Left hindlimb (tissue), 1 donor: Measurements from ENCODE around the gene SLC22A1.
"Not testable (repeated sequence)": the region's sequence is repeated elsewhere in the genome, so short reads cannot be mapped to it uniquely, and the experiment has no call there.

Experiments
- DNase-seq: peaks from one replicate; pipeline ENCODE4 v3.0.0-alpha.2; 2018

SLC22A1 gene

DNA sequence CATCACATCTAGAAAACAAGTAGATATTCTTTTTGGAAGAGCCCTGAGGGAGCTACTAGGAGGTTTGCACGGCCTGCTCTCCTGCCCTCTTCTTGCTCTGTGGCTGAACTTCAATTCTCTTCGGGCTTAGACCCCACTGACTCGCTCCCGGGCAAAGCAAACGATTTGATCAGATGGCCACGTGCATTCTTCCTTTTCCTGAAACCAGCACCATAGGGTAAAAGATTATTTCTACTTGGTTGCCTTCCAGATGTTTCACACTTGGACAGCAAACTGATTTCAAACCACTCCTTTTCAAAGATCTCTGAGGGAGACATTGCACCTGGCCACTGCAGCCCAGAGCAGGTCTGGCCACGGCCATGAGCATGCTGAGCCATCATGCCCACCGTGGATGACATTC, at the start of gene SLC22A1:
Gene SLC22A1, plus strand, starts transcription at position 258 of the 400 bp plus-strand sequence. Its CDS starts 121 bp downstream, at position 379.
- no peak for DNase-seq

DNA sequence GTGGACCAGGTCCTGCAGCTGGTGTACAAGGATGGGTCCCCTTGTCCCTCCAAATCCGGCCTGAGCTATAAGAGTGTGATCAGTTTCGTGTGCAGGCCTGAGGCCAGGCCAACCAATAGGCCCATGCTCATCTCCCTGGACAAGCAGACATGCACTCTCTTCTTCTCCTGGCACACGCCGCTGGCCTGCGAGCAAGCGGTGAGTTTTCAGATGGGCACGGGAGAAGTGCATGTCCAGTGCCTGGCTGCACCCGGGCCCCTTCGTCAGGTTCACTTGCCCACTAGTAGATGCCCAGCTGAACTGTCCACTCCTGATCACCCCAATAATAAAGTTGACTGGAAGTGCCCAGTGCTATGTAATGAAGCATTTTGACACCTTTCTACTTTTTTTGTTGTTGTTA, 48.3 kb upstream of the SLC22A1 start:
- DNase-seq: no peak

DNA sequence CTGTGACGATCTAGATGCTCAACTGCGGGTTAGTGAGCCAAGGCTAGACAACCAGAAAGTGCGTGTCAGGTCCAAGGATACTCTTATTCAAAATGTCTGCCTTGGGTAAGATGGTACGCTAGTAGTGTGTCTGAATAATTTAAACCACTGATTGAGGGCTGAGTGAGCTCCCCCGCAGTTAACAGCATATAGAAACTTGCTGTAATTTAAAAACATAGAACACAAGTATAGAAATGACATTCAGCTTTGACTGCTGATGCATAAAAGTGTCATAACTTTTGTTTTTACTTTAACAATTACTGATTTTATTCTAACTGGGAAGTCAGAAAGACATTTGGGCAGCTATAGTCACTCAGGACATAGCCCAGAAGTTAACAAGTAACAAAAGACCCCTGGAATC, 45.6 kb upstream of the SLC22A1 start:
- no peak for DNase-seq

DNA sequence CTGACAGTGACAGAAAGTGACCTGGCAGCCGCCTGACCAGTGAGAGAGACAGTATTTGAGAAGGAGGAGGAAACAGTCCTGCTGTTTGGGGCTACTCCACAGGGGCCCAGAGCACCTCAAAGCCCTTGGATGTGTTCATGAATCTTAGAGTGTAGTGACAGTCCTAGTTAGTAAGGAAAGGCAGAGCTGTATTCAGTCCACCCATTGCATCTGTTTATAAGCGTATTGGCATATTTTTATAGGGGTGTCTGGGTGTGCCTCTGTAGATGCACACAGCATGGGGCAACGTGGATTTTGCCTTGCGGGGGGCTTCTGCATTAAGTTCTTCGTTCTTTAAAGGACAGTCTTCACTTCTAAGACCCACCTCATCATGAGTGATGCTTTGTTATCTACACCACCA, 44.6 kb upstream of the SLC22A1 start:
- no peak for DNase-seq

DNA sequence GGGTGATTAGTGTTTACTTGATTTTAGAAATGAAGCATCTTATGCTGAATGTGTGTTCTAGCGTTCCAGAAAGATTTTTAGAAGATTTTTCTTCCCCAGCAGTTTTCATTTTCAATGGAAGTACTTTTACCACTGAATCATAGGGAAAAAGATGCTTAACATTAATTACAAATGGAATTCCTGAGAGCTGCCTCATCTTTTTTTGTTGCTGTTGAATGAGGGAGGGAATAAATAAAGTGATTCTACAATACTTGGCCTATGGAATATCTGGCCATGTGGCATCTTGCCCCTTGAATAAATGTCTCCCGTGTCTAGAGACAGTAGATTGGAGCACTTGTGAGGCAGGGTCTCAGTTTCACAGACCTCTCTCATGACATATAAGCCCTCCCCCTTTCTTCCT, 44.1 kb upstream of the SLC22A1 start:
- no peak for DNase-seq

DNA sequence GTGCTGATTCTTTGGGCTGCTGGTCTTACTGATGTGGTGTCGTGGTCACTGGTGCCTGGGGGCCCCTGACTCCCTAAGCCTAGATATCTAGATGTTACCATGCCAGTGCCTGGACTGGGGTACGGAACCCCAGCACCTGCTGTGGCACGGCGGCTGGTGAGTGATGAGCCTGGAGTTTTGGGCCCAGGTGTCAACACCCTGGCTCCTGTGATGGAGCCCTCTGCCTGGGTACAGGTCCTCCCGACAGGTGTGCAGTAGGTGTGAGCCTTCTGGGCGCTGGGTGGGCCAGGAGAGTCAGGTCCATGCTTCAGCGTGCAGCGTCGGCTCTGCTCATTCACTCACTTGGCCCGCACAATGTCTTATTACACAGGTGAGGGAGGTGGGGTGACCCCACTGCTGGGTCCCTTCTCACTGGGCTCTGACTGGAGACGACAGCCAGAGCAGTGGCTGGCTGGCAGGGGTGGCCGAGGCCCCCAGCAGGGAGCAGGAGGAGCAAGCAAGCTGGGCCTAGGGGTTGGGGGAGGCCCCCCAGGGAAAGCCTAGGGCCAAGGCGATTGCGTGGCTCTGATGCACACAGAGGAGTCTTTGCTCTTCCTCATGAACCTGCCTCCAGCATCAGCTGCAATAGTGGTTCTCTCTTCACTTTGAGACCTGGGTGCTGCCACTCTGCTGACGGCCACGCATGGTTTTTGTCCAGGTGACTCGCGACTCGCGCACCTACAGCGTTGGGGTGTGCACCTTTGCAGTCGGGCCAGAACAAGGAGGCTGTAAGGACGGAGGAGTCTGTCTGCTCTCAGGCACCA, 42.5 kb upstream of the SLC22A1 start:
- DNase-seq: no peak

DNA sequence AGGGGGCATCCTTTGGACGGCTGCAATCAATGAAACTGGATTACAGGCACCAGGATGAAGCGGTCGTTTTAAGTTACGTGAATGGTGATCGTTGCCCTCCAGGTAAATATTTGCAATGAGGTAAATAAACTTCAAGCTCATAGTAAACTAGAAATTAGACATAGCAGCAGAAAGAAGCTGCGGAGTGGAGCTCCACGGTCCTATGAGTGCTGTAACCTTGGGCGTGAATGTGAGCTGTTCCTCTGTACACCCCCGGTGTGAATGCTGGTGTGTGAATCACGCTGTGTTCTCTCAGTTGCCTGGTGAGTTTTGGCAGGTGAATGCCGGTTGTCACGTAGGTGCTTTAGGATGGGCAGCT, 42.0 kb upstream of the SLC22A1 start:
- no peak for DNase-seq

DNA sequence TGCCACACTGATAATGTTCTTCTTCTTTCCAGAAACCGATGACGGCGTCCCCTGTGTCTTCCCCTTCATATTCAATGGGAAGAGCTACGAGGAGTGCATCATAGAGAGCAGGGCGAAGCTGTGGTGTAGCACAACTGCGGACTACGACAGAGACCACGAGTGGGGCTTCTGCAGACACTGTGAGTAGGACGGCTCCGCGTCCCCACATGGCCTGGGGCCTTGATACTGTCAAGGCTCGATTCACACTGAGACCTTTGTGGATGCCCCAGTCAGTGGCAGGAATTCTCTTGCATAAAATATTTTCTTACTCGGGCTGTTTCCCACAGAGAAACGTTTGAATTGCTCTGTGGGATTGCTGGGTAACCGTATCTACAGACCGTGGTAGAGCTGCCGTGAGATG, 41.5 kb upstream of the SLC22A1 start:
- DNase-seq: no peak

DNA sequence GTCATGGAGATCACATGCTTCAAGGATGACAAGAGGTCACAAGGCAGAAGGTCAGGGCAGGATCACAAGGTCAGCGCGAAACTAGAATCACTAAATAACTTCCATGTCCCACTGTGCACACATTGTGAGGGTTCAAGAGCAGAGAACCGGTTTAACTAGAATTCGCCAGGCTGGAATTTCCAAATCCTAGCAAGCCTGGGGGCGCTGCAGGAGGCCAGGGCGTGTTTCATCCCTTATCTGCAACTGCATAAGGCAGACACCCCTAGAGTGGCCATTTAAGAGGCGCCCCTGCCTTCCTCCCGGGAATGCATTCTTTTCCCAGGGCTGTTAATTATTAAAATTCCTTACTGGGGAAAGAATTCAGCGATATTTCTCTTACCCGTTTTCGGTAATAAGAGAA, 40.2 kb upstream of the SLC22A1 start:
- no peak for DNase-seq

DNA sequence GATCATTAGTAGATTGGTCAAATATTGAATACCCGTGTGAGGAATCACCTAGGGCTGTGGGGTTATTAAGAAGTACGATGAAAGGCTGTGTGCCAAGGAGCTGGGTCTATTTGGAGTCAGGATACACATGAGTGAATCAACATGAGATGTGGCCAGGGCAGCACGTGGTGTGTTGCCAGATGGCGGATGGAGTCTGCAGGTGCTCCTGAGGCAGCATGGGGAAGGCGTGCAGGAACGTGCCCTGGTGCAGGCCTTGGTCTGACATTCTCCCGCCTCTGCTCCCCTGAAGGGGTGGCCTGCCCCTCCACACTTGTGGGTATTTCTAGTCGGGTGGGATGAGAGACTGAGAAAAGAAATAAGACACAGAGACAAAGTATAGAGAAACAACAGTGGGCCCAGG, 39.0 kb upstream of the SLC22A1 start:
- no peak for DNase-seq

DNA sequence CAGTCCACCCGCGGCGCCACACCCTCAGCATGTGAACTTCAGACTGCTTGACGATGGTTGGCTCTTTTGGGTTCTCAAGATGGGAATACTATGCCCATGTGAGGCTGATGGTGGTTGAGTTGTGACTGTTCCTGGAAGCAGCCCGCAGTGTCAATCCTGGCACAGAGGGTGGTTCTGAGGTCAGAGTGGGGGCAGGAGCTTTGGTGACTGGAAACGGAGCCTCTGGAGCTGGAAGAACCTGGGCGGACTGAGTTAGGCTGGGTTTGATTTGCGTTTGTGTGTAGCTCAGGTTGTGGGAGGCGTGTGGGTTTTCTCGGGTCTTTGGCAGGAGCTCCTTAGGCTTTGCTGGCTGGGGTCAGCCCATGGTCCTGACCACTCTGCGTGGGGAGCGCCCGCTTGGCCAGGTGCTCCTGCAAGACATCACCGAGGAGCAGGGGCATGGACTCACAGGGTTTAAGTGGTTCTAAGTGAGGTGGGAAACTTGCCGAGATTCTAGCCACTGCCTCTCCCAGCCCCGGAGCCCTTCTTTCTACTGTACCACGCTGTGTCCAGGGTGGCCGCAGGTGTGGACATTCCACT, 37.3 kb upstream of the SLC22A1 start:
- no peak for DNase-seq

DNA sequence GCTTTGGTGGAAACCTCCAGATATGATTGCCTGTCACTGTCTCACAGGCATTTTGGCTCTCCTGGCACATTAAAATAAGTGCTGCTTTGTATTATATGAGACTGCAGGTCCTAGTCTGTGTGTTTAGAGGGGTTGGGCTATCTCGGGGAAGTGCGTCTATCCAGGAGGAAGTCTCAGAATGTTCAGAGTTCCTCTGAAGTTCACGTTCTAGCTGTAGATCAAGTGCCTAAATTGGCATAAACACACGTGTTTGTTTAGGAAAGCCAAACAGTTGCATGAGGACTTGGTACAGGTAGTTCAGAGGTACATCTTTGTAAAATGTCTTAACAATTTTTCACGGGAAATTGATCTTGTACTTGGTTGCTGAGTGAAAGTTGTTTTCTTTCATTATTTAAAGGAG, 36.4 kb upstream of the SLC22A1 start:
- DNase-seq: no peak

DNA sequence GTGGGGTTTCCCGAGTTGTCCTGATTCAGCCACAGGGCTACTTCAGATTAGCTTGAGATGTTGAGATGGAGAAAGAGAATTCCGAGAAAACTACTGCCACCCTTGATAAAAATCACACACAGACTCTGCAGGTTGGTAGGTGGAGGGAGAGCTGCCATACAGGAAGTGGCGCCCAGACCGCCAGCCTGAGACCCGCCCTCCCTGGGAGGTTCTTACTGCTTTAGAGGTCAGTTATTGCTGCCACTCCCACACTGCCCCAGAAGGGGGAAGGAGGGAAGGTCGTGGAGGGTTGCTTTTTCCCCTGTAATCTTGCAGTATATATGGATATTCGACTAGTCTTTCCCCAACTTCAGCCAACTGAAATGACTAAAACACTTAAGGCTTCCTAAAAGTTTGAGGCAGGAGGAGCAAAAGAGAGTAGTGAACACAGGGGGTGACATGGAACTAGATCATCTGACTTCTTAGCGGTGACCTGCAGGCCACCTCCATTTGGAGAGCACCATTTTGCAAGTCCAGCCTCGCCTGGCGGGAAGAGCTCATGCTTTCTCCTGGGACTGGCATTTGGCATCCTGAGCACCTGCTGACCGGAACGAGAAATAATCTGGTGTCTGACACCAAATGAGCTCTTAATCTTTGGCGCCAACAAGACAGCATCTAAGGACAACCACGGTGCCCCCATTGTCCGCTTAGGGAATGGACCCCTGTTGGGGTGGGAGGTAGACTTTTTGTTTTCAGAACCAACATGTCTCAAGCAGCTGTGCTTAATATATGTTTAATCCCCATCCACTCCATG, 35.7 kb upstream of the SLC22A1 start:
- no peak for DNase-seq

DNA sequence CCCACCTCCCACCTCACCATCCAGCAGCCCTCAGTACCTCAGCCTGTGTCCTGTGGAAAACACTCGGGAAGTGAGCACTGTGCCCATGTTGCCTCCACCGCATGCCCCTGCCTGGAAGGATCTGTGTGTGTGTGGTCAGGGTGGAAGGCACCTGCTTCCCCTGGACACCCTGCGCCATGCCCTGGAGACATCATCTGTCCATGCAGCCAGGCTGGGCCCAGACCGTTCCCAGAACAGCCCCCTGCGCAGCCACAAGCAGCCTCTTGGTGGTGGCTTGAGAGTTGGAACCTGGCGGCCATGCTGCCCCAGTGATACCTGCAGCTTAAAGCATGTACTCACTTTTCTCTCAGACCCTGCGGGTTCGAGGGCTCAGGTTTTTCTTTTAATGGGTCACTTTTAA, 34.9 kb upstream of the SLC22A1 start:
- DNase-seq: no peak

DNA sequence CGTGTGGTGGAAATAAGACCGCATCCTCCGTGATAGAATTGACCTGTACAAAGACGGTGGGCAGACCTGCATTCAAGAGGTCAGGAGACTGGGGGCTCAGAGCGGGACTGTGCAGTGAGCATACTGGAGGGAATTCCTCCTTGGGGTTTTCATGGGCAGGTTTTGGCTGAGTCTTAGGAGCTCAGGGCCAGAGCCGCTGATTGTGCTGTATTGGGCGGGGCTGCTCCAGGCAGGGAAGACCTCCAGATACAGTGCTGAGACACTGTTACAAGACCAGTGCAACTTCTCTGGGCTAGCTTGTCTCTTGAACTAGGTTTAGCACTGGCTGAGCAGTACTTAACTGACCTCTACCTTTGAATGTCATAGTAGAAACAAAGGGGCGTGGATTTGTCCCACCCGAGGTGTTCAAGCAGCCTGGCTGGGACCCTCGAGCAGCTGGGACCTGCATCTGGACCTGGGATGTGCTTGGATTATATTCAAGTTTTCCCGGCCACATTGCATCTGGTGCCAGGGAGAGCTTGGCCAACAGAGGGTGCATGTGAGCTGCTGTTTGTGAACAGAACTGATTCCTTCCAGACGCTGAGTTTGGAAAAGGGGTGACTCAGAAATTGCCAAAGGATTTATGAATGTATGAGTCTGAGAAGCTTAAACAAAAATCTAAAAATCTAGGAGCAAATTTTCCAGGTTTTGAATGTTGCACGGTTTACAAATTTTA, 33.4 kb upstream of the SLC22A1 start:
- DNase-seq: peak; percentile 76

DNA sequence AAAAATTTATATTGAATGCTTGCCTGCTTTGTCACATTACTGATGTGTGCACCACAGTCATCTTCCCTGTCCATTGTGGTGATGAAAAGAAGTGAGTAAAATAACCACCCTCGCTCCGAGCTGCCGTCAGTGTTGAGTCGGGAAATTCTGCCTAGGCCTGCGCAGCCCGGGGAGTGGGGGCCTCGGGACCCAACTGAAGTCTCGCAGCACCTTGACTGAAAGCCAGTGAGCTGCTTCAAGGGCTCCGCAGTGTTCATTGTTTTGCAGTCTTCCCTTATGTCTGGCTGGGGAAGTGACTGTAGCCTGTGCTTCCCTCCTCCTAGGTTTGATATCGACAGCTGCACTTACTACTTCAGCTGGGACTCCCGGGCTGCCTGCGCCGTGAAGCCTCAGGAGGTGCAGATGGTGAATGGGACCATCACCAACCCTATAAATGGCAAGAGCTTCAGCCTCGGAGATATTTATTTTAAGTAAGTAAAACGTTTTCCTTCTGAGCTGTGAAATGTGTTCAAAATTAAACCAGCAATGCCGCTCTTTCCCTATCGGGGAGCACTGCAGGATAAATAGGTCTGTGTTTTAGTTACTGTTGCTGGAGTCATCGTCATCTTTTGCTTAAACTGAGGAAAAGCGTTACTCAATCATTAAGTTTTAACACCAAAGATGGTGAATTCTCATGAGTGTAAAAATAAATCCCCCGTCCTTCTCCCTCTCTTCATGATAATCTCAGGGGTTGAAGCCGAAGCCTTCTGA, 32.7 kb upstream of the SLC22A1 start:
- DNase-seq: no peak

DNA sequence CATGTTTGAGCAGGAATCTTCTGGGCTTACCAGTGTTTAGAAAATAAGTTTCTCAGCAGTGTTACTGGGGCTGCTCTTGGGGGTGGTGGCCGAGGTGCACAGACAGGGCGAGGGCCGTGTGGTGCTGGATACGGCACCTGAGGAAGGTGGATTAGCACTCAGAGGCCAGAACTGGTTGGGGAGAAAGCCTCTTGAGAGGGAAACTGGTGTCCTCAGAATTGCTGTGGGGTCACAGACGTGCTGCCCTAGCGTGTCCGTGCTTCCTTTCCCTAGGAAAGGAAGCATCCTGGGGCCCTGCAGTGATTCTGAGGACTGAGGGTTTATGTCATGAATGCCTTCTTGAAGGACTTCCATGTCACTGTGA, 32.1 kb upstream of the SLC22A1 start:
- DNase-seq: no peak

DNA sequence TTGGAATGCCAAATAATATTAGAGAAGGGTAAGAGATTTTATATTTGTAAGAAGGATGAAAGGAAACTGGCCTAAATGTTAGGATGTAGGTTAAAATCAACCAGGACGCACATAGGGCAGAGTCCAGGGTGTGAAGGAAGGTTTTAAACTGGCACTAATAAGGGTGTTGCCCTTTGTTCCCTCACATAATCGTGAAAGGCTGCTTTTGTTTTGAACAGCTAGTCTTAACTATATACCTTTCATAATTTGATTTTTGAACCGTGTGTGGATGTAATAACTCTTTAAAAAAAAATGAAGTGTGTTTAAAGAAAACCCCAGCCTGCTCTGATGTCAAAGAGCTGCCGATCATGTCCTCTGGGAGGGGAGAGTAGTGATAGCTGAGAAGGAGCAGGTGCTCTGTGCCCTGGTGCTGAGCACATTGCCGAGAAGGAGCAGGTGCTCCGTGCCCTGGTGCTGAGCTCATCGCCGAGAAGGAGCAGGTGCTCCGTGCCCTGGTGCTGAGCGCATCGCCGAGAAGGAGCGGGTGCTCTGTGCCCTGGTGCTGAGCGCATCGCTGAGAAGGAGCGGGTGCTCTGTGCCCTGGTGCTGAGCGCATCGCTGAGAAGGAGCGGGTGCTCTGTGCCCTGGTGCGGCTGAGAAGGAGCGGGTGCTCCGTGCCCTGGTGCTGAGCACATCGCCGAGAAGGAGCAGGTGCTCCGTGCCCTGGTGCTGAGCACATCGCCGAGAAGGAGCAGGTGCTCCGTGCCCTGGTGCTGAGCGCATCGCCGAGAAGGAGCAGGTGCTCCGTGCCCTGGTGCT, 31.0 kb upstream of the SLC22A1 start:
- not testable (repeated sequence) for DNase-seq

DNA sequence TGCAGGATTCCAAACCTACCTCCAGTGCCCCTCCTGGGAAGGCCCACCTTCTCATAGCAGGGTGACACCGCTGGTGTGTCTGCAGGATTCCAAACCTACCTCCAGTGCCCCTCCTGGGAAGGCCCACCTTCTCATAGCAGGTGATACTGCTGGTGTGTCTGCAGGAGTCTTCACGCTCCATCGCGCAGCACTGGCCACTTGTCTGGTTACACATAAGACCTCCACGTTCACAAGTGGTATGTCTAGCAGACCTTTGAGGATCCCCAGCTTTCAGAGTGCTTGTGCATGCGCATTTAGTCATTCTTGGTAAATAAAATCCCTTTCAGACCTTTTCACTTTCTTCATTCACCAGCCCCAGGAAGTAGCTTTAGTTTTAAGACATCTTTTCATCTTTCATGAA, 29.4 kb upstream of the SLC22A1 start:
- not testable (repeated sequence) for DNase-seq

DNA sequence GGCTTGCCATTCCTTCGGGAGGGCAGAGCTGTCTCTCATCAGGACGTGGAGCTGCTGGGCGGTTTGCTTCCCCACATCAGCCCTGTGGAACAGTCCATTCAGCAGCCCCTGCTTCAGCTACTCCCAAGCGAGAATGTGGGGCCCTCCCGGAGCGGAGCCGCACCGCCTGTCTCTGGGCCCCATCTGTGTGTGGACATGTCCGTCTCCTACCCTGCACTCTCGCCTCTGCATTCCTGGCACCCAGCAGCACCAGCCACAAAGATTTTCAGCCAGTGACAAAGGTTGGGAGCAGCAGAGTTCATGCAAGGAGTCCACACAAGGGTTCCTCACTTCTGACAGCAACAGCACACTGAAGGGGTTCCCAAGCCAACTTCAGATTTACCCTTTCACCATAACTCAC, 29.0 kb upstream of the SLC22A1 start:
- DNase-seq: no peak

DNA sequence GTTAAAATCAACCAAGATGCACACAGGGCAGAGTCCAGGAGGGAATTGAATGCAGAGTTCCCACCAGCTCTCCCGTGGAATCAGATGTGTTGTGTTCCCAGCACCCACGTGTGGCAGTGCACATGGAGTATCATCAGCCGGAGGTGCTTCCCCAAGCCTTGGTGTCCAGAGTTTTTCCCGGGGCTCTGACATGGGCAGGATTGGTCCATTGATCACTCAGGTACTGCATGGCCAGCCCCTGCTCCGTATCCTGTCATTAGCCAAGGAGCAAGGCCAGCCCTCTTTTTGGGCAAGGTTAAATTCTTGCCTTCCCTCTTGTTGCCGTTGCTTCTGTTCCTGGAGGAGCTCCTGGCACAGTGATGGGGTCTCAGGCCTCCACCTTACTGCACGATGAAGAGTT, 28.6 kb upstream of the SLC22A1 start:
- no peak for DNase-seq

DNA sequence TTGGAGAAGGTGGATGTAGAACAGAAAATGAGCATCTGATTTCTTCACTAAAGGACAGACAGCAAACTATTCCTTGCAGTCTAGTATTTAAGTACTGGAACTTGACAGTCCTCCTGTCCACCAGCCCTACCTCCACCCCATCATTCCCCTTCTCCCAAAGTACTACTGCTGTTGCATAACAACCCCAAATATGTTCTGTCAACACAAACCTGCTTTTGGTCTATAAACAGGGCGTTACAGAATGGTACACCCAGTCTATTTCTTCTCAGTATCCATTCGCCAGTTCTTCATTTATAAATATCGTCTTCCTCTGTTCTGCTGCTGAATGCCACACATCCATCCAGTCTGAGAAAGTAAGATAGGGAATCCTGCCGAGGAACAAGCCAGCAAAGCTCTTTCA, 27.7 kb upstream of the SLC22A1 start:
- no peak for DNase-seq
